DOHH2 (cell line): Measurements from ENCODE around the gene CABLES1.

Experiments used
- H3F3A ChIP-seq: fragments of 200-600 bp; sonication (generic), shearing (Covaris generic); 2 replicates; pipeline ENCODE4 v1.6.0; 2016; ENCODE audit warnings: antibody characterized with exemption, mild to moderate bottlenecking; ENCODE audit not compliant: control insufficient read depth, insufficient read depth
- H3K27ac ChIP-seq: fragments of 200-600 bp; sonication (generic); 2 replicates; pipeline ENCODE4 v1.5.1; 2014; ENCODE audit warnings: low read depth, mild to moderate bottlenecking, low read length, moderate library complexity
- H3K27me3 ChIP-seq: fragments of 200-600 bp; sonication (generic); 2 replicates; pipeline ENCODE4 v1.6.1; 2014; ENCODE audit warnings: mild to moderate bottlenecking, low read length, mixed read lengths; ENCODE audit not compliant: control insufficient read depth
- H3K36me3 ChIP-seq: fragments of 200-600 bp; sonication (generic); 2 replicates; pipeline ENCODE4 v1.6.1; 2014; ENCODE audit warnings: mild to moderate bottlenecking, low read length, moderate library complexity, mixed read lengths; ENCODE audit not compliant: control insufficient read depth
- H3K4me1 ChIP-seq: fragments of 200-600 bp; sonication (generic); 2 replicates; pipeline ENCODE4 v1.6.1; 2014; ENCODE audit warnings: mild to moderate bottlenecking, low read length, mixed read lengths; ENCODE audit not compliant: control insufficient read depth
- H3K4me2 ChIP-seq: fragments of 200-600 bp; sonication (generic); 2 replicates; pipeline ENCODE4 v1.6.0; 2014; ENCODE audit warnings: mild to moderate bottlenecking, low read length, moderate library complexity
- H3K4me3 ChIP-seq: fragments of 200-600 bp; sonication (generic); 2 replicates; pipeline ENCODE4 v1.5.1; 2014; ENCODE audit warnings: mild to moderate bottlenecking, low read length, mixed read lengths
- H3K79me2 ChIP-seq: fragments of 200-600 bp; sonication (generic); 2 replicates; pipeline ENCODE4 v1.6.1; 2014; ENCODE audit warnings: mild to moderate bottlenecking, low read length, mixed read lengths; ENCODE audit not compliant: control insufficient read depth
- H3K9me2 ChIP-seq: fragments of 200-600 bp; sonication (generic); replicated peaks from 2 replicates; pipeline ENCODE4 v1.6.1; 2014; ENCODE audit warnings: mild to moderate bottlenecking, low read length, mixed read lengths; ENCODE audit not compliant: control insufficient read depth
- H3K9me3 ChIP-seq: fragments of 200-600 bp; sonication (generic); 2 replicates; pipeline ENCODE4 v1.6.1; 2014; ENCODE audit warnings: antibody characterized with exemption, low read length, mixed read lengths; ENCODE audit not compliant: control insufficient read depth, insufficient read depth
- H4K20me1 ChIP-seq: fragments of 200-600 bp; sonication (generic); 2 replicates; pipeline ENCODE4 v1.6.0; 2014; ENCODE audit warnings: low read depth, mild to moderate bottlenecking, antibody characterized with exemption, low read length, moderate library complexity; ENCODE audit not compliant: control insufficient read depth, insufficient read depth
- CTCF ChIP-seq: fragments of 200-600 bp; sonication (generic); IDR thresholded peaks from one replicate; pipeline ENCODE4 v1.5.1; 2014; ENCODE audit warnings: antibody characterized with exemption, mild to moderate bottlenecking, low read depth, low read length; ENCODE audit not compliant: poor library complexity, severe bottlenecking
- EZH2phosphoT487 ChIP-seq: fragments of 200-600 bp; sonication (generic); IDR thresholded peaks from 2 replicates; pipeline ENCODE4 v1.6.1; 2017; ENCODE audit warnings: borderline replicate concordance, mild to moderate bottlenecking, antibody characterized with exemption, low read length, moderate library complexity, mixed read lengths

CABLES1 gene

DNA sequence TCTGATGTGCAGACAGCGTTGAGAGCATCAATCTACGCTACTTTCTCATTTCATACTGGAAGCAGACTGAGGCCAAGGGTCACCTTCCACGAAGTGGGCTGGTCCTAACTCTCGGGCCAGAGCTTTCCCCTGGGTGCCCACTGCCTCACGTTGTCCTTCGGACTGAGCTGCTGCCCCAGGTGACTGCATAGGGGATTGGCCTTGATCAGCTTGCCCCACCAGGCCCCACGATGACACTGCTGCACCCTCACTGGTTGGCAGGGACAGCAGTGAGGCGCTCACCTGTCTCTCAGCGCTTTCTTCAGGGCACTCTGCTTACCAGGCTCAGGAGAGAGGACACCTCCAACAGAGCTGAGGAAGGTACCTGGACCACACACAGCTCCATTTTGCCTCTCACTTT lies 47.3 kb downstream of the CABLES1 start:
- Histone ChIP-seq H3F3A (no peaks in the 10 kb centered on the region), H4K20me1 (no peaks in the 10 kb centered on the region), H3K79me2 (no peaks in the 10 kb centered on the region), H3K9me3 (no peaks in the 10 kb centered on the region), H3K4me3 (no peak overlapping the region), H3K36me3 (no peaks in the 10 kb centered on the region), H3K4me2 (no peak overlapping the region), H3K27me3 (no peaks in the 10 kb centered on the region), H3K27ac (no peak overlapping the region), H3K9me2 (no peaks in the 10 kb centered on the region), H3K4me1 (peaks cover 18% of the 10 kb centered on the region)
- TF ChIP-seq CTCF (no peak), EZH2phosphoT487 (no peak)

GRCh38 chr18:23183411-23184150 lies 48.3 kb downstream of the CABLES1 start:
- H3K27ac ChIP-seq = no peak overlapping the region
- TF ChIP-seq EZH2phosphoT487 = no peak
- TF ChIP-seq CTCF = no peak
- H3K27me3 ChIP-seq = no peaks in the 10 kb centered on the region
- no peaks in the 10 kb centered on the region for H4K20me1 ChIP-seq
- H3K4me3 ChIP-seq = no peak overlapping the region
- H3K36me3 ChIP-seq = no peaks in the 10 kb centered on the region
- H3K9me3 ChIP-seq = no peaks in the 10 kb centered on the region
- no peak overlapping the region for H3K4me2 ChIP-seq
- H3K4me1 ChIP-seq = peaks cover 18% of the 10 kb centered on the region
- H3K79me2 ChIP-seq = no peaks in the 10 kb centered on the region
- H3F3A ChIP-seq = no peaks in the 10 kb centered on the region
- no peaks in the 10 kb centered on the region for H3K9me2 ChIP-seq

DNA sequence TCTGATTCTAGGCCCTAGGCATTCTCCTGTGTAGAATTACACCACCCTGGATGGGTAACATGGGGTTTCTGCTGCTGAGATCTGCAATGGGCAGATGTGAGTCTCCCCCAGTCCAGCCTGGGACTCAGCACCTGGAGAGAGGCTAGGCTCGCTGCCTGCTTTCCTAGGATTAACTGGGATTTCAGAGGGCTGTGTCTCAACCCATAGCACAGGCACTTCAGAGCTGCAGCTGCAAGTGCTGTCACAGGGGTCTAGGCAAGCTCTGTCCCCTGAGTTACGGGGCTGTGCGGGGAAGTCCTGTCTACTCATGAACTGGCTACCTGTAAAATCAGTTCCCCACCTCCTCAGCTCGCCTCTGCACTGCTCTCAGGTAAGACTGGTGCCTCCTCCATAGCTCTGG lies 51.5 kb downstream of the CABLES1 start:
- H3K36me3 ChIP-seq = no peaks in the 10 kb centered on the region
- no peak overlapping the region for H3K4me2 ChIP-seq
- no peaks in the 10 kb centered on the region for H3F3A ChIP-seq
- no peaks in the 10 kb centered on the region for H3K27me3 ChIP-seq
- no peaks in the 10 kb centered on the region for H3K9me2 ChIP-seq
- TF ChIP-seq EZH2phosphoT487 (no peak), CTCF (no peak)
- no peak overlapping the region for H3K27ac ChIP-seq
- H4K20me1 ChIP-seq = no peaks in the 10 kb centered on the region
- H3K9me3 ChIP-seq = no peaks in the 10 kb centered on the region
- H3K79me2 ChIP-seq = no peaks in the 10 kb centered on the region
- H3K4me1 ChIP-seq = peaks cover 8% of the 10 kb centered on the region
- H3K4me3 ChIP-seq = no peak overlapping the region
